ENCODE results near the gene LDB3.

GRCh38 chr10:86644152-86644793, 24.0 kb upstream of the LDB3 start:
- TF ChIP-seq CTCF (conservative IDR thresholded peaks at IDR 0.05 in 1 of 2, IDR thresholded peaks at IDR 0.05 in 1 of 2; ENCODE audit: low read depth in 1 of 2, low read length in 2 of 2) (no peak), EZH2 (IDR thresholded peaks at IDR 0.05; ENCODE audit: low read length, missing control alignments) (no peak)

All from fibroblast of lung (primary cell).